HepG2 (cell line): ENCODE results near the gene CACNA1F. TPM values are rescaled to one million over a fixed set of nuclear protein-coding genes. Genes with fewer than 3 reads are reported as not detected.

Experiments used
- ATAC-seq: fragments of 200-7000 bp; cut with Tn5 transposase; 3 replicates; pipeline ENCODE4 v1.9.1; 2020; ENCODE audit warnings: mild to moderate bottlenecking, moderate library complexity
- BruUV-seq: library from RNA; stranded (reverse); fragments of 400-500 nt; replicated peaks from 2 replicates; lab custom pipeline; 2021; lab: Mats Ljungman, UMichigan
- CTCF ChIA-PET: fragments of 300-600 bp; formaldehyde crosslinking; extraction: SDS; loops from one replicate; lab custom pipeline; 2021; ENCODE audit warnings: low total read pairs, inconsistent platforms, low intra/inter-chr PET ratio; lab: Yijun Ruan, JAX
- POLR2A ChIA-PET: fragments of 350-600 bp; sonication (Branson Sonifier 250); formaldehyde crosslinking; loops from one replicate; lab custom pipeline; 2020; ENCODE audit warnings: antibody characterized with exemption, inconsistent platforms; lab: Yijun Ruan, JAX
- DNase-seq: peaks from one replicate; pipeline ENCODE4 v3.0.0-alpha.2; 2015; ENCODE audit warnings: low spot score
- FAIRE-seq: peaks from 3 replicates; lab custom pipeline; 2011; peaks lifted over from hg19 to GRCh38; lab: Jason Lieb, UNC
- H2AFZ ChIP-seq: one replicate; pipeline ENCODE4 v1.6.1; 2011; ENCODE audit warnings: low read length, inconsistent platforms
- H3K27ac ChIP-seq: fragments of 300-600 bp; 3 replicates; pipeline ENCODE4 v1.8.0; 2011; ENCODE audit warnings: mixed run types, mild to moderate bottlenecking, mixed read lengths, low read length, inconsistent platforms; ENCODE audit not compliant: insufficient read depth; ENCODE audit errors: extremely low read length
- H3K27me3 ChIP-seq, 2 experiments: fragments of 200-600 bp in 1 of 2; 2 replicates in 1 of 2; 3 replicates in 1 of 2; pipeline versions ENCODE4 v1.6.0 to v1.8.0; 2011; ENCODE audit warnings: low read length in 2 of 2, mild to moderate bottlenecking in 2 of 2, moderate library complexity in 2 of 2, inconsistent platforms in 1 of 2; ENCODE audit not compliant: insufficient read depth in 2 of 2, control insufficient read depth in 1 of 2
- H3K36me3 ChIP-seq, 2 experiments: fragments of 200-600 bp in 1 of 2; replicated peaks in 1 of 2; 2 replicates in 1 of 2; 3 replicates in 1 of 2; pipeline versions ENCODE4 v1.5.1 to v1.8.0; 2011; ENCODE audit warnings: low read length in 2 of 2, inconsistent platforms in 1 of 2; ENCODE audit not compliant: insufficient read depth in 2 of 2, control insufficient read depth in 1 of 2
- H3K4me1 ChIP-seq: 2 replicates; pipeline ENCODE4 v1.5.1; 2012; ENCODE audit warnings: low read length, inconsistent platforms; ENCODE audit not compliant: insufficient read depth
- H3K4me2 ChIP-seq: 2 replicates; pipeline ENCODE4 v1.6.0; 2011; ENCODE audit warnings: low read depth, low read length, inconsistent platforms
- H3K4me3 ChIP-seq, 3 experiments: fragments of 200-600 bp in 1 of 3; sonication (generic), shearing (Covaris generic) in 1 of 3; replicated peaks in 1 of 3; 2 replicates each; pipeline ENCODE4 v1.5.1; 2011 to 2016; ENCODE audit warnings: low read length in 3 of 3, inconsistent platforms in 2 of 3, low read depth in 2 of 3, mild to moderate bottlenecking in 2 of 3, control low read depth in 1 of 3, mixed read lengths in 1 of 3; ENCODE audit not compliant: insufficient read depth in 1 of 3
- H3K79me2 ChIP-seq: one replicate; pipeline ENCODE4 v1.6.1; 2011; ENCODE audit warnings: low read length, inconsistent platforms; ENCODE audit not compliant: insufficient read depth
- H3K9ac ChIP-seq: 2 replicates; pipeline ENCODE4 v1.6.0; 2011; ENCODE audit warnings: mild to moderate bottlenecking, low read depth, low read length, inconsistent platforms; ENCODE audit not compliant: insufficient read depth
- H3K9me3 ChIP-seq: 2 replicates; pipeline ENCODE4 v1.5.1; 2012; ENCODE audit warnings: mild to moderate bottlenecking, low read length
- H4K20me1 ChIP-seq: 2 replicates; pipeline ENCODE4 v1.6.0; 2011; ENCODE audit warnings: inconsistent platforms, mild to moderate bottlenecking, low read length, moderate library complexity; ENCODE audit not compliant: insufficient read depth
- HMGA1 ChIP-seq: sonication (generic); formaldehyde crosslinking; conservative IDR thresholded peaks from 2 replicates; pipeline ENCODE4 v1.4.0; 2020; ENCODE audit warnings: missing genetic modification reagents
- MXD4 ChIP-seq: IDR thresholded peaks from 2 replicates; pipeline ENCODE4 v1.6.1; 2016; ENCODE audit warnings: mild to moderate bottlenecking, missing biosample characterization, missing genetic modification reagents
- MYC ChIP-seq: sonication (generic); formaldehyde crosslinking; IDR thresholded peaks from 2 replicates; pipeline ENCODE4 v1.9.0; 2021; ENCODE audit warnings: missing genetic modification reagents, borderline replicate concordance
- SUZ12 ChIP-seq: fragments of 150-350 bp; IDR thresholded peaks from 2 replicates; pipeline ENCODE4 v1.6.1; 2014; ENCODE audit warnings: low read depth, low read length
- YY1 ChIP-seq: IDR thresholded peaks from 2 replicates; pipeline ENCODE4 v1.6.1; 2011; ENCODE audit warnings: low read length, low read depth, moderate library complexity, mild to moderate bottlenecking; ENCODE audit not compliant: insufficient read depth, insufficient replicate concordance
- ZBTB38 ChIP-seq: sonication (generic); formaldehyde crosslinking; IDR thresholded peaks from 2 replicates; pipeline ENCODE4 v1.5.1; 2020; ENCODE audit warnings: mild to moderate bottlenecking, missing genetic modification reagents
- ZNF275 ChIP-seq: sonication (generic); formaldehyde crosslinking; IDR thresholded peaks from 2 replicates; pipeline ENCODE4 v1.8.0; 2022; ENCODE audit warnings: missing genetic modification reagents, mild to moderate bottlenecking, inconsistent platforms, borderline replicate concordance
- ZNF30 ChIP-seq: sonication (generic); formaldehyde crosslinking; IDR thresholded peaks from 2 replicates; pipeline ENCODE4 v1.5.0; 2020; ENCODE audit warnings: mild to moderate bottlenecking, missing genetic modification reagents
- ZNF607 ChIP-seq: sonication (generic); formaldehyde crosslinking; IDR thresholded peaks from 2 replicates; pipeline ENCODE4 v1.5.1; 2020; ENCODE audit warnings: missing genetic modification reagents, mild to moderate bottlenecking, borderline replicate concordance
- ZNF768 ChIP-seq: sonication (generic); formaldehyde crosslinking; IDR thresholded peaks from 2 replicates; pipeline ENCODE4 v1.4.0; 2020; ENCODE audit warnings: missing genetic modification reagents
- WGBS: methylation state at CpG from one replicate; pipeline ENCODE4 v1.1.6; 2017; ENCODE audit warnings: low lambda C conversion rate; 5-methylcytosine and 5-hydroxymethylcytosine counted together
- in situ Hi-C: cut with HindIII; loops from 2 replicates; pipeline ENCODE4 v1.10.0; 2017; ENCODE audit warnings: low pct_unique_long_range_greater_than_20kb; ENCODE audit not compliant: extremely low pct_ligation_motif_present
- intact Hi-C: fragments of 100-400 bp; cut with micrococcal nuclease; formaldehyde crosslinking; loops from one replicate; pipeline ENCODE4 v1.10.0; 2022; ENCODE audit not compliant: unreplicated experiment
- polyA plus RNA-seq, 8 experiments: library from polyadenylated mRNA; depleted of rRNA in 3 of 8; stranded (reverse) in 7 of 8; unstranded in 1 of 8; fragments of >200 nt; fragmentation: Illumina TruSeq in 4 of 8; extraction: Trizol in 4 of 8; gene quantifications; 2 replicates each; pipeline versions ENCODE4 v1.2.1 to v1.2.3, GENCODE V29; 2011 to 2016; ENCODE audit warnings: low read depth in 4 of 8, missing spikeins in 1 of 8, mixed read lengths in 1 of 8; ENCODE audit not compliant: insufficient read depth in 1 of 8
- total RNA-seq, 5 experiments: library from RNA; depleted of rRNA; stranded (reverse); fragments of >200 nt; fragmentation: Illumina TruSeq; extraction: Trizol; gene quantifications; 2 replicates each; pipeline ENCODE4 v1.2.3, GENCODE V29; 2016; ENCODE audit warnings: low read depth in 1 of 5
- TF ChIP-seq, protein P1 (sequence below): sonication (generic); formaldehyde crosslinking; IDR thresholded peaks from 2 replicates; pipeline ENCODE4 v1.4.0; 2020; ENCODE audit warnings: missing genetic modification reagents, borderline replicate concordance
- TF ChIP-seq, protein P2 (sequence below): sonication (generic); formaldehyde crosslinking; IDR thresholded peaks from 2 replicates; pipeline ENCODE4 v1.5.0; 2020; ENCODE audit warnings: mild to moderate bottlenecking, missing genetic modification reagents

Gene CACNA1F
- total and polyA plus RNA-seq, 2 of the 13 experiments (the other 11 are each of a cell fraction or from before 2014, with no cell fraction given) = 0.03 TPM; not detected in 1

DNA sequence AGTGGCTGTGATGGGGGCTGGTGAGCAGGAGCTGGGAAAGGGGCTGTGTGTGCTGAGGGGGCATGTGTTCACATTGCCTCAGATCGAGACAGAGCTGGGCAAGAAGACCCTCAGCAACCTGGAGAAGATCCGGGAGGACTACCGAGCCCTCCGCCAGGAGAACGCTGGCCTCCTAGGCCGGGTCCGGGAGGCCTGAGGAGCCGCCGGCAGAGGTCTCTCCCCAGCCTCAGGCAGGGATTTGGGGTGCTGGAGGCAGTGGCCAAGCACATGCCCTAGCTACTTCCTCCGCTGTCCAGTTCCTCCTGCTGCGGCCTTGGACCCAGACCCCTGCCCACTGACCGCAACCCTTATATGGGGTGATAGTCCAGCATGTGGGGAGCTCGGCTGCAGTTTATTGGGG is 16.9 kb upstream of the CACNA1F start (continued):
- TF ChIP-seq, protein P1, sequence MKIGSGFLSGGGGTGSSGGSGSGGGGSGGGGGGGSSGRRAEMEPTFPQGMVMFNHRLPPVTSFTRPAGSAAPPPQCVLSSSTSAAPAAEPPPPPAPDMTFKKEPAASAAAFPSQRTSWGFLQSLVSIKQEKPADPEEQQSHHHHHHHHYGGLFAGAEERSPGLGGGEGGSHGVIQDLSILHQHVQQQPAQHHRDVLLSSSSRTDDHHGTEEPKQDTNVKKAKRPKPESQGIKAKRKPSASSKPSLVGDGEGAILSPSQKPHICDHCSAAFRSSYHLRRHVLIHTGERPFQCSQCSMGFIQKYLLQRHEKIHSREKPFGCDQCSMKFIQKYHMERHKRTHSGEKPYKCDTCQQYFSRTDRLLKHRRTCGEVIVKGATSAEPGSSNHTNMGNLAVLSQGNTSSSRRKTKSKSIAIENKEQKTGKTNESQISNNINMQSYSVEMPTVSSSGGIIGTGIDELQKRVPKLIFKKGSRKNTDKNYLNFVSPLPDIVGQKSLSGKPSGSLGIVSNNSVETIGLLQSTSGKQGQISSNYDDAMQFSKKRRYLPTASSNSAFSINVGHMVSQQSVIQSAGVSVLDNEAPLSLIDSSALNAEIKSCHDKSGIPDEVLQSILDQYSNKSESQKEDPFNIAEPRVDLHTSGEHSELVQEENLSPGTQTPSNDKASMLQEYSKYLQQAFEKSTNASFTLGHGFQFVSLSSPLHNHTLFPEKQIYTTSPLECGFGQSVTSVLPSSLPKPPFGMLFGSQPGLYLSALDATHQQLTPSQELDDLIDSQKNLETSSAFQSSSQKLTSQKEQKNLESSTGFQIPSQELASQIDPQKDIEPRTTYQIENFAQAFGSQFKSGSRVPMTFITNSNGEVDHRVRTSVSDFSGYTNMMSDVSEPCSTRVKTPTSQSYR (CRISPR knock-in tag) = no peak
- no peak for TF ChIP-seq MXD4 (CRISPR knock-in tag)
- no peak for TF ChIP-seq ZNF768 (CRISPR knock-in tag)
- no peak for TF ChIP-seq MYC (CRISPR knock-in tag)
- TF ChIP-seq ZBTB38 (CRISPR knock-in tag) = no peak
- TF ChIP-seq ZNF30 = no peak

DNA sequence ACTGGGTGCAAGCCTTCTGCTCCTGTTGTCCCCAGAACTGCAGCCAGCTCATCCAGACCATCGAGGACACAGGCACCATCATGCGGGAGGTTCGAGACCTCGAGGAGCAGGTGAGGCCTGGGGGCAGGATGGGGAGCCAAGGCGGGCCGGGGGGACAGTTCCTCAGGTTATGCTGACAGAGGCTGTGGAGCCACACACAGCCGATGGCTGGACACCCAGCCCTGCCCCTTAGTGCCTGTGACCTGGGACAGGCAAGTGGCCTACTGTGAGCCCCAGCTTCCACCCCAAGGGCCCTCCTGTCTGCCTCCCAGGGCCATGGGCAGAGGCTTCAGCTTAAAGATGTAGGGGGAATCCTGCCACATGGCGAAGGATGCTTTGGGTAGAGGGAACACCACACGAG is 16.5 kb upstream of the CACNA1F start:
- no peaks in the 10 kb centered on the region for H3K4me1 ChIP-seq
- H3K4me2 ChIP-seq = no peak overlapping the region
- no peaks in the 10 kb centered on the region for H4K20me1 ChIP-seq
- H3K27ac ChIP-seq = no peak overlapping the region
- H3K36me3 ChIP-seq = peaks cover 0 to 3% of the 10 kb centered on the region in 2 experiments; a peak in 1 of 5 replicates
- TF ChIP-seq SUZ12 = no peak
- TF ChIP-seq ZNF607 (CRISPR knock-in tag) = no peak
- TF ChIP-seq, protein P2, sequence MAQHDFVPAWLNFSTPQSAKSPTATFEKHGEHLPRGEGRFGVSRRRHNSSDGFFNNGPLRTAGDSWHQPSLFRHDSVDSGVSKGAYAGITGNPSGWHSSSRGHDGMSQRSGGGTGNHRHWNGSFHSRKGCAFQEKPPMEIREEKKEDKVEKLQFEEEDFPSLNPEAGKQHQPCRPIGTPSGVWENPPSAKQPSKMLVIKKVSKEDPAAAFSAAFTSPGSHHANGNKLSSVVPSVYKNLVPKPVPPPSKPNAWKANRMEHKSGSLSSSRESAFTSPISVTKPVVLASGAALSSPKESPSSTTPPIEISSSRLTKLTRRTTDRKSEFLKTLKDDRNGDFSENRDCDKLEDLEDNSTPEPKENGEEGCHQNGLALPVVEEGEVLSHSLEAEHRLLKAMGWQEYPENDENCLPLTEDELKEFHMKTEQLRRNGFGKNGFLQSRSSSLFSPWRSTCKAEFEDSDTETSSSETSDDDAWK (CRISPR knock-in tag) = no peak
- TF ChIP-seq ZNF275 (CRISPR knock-in tag) = no peak
- TF ChIP-seq HMGA1 = no peak
- no peak for TF ChIP-seq YY1
- no peaks in the 10 kb centered on the region for H3K9me3 ChIP-seq
- FAIRE-seq (no peak), ATAC-seq (no peak), DNase-seq (no peak)
- ChIA-PET POLR2A (no interaction called here), CTCF (no interaction called here)
- H3K4me3 ChIP-seq = no peak overlapping the region
- in situ Hi-C loops (no loop called here), intact Hi-C loops (no loop called here)
- H3K79me2 ChIP-seq = no peaks in the 10 kb centered on the region
- no TSS peak for BruUV-seq
- H3K9ac ChIP-seq = no peak overlapping the region
- H2AFZ ChIP-seq = no peak overlapping the region
- no CpG with 5 or more reads among the region's 9 CpGs for WGBS
- no peaks in the 10 kb centered on the region for H3K27me3 ChIP-seq
